CD4-positive, alpha-beta T cell treated with Interleukin-6 for 4 hours (primary cell): Measurements from ENCODE around the gene PSMA6.
"Not testable (repeated sequence)": the region's sequence is repeated elsewhere in the genome, so short reads cannot be mapped to it uniquely, and the experiment has no call there.

ENCODE experiments used
- DNase-seq: peaks from one replicate; pipeline ENCODE4 v3.0.0-alpha.2; 2020; ENCODE audit warnings: mixed read lengths

PSMA6 gene

GRCh38 chr14:35331605-35332516, 39.7 kb downstream of the PSMA6 start:
- DNase-seq = no peak

- DNase-seq = peak; percentile 67
Measured at GRCh38 chr14:35332517-35333263, 40.5 kb downstream of the PSMA6 start.

GRCh38 chr14:35333264-35333730, 41.1 kb downstream of the PSMA6 start:
- no peak for DNase-seq

GRCh38 chr14:35333797-35334743, 41.9 kb downstream of the PSMA6 start:
- DNase-seq = peak; percentile 28

- no peak for DNase-seq
Measured at GRCh38 chr14:35335388-35336092, 43.4 kb downstream of the PSMA6 start.

- not testable (repeated sequence) for DNase-seq
Measured at GRCh38 chr14:35336171-35336493, 44.0 kb downstream of the PSMA6 start.

GRCh38 chr14:35336494-35337268, 44.5 kb downstream of the PSMA6 start:
- DNase-seq = no peak

- DNase-seq = no peak
Measured at GRCh38 chr14:35337269-35338255, 45.4 kb downstream of the PSMA6 start.

GRCh38 chr14:35338731-35339405, 46.7 kb downstream of the PSMA6 start:
- no peak for DNase-seq

- no peak for DNase-seq
Measured at GRCh38 chr14:35339761-35340406, 47.7 kb downstream of the PSMA6 start.

- DNase-seq = no peak
Measured at GRCh38 chr14:35340616-35341453, 48.7 kb downstream of the PSMA6 start.

GRCh38 chr14:35341454-35341750, 49.2 kb downstream of the PSMA6 start:
- no peak for DNase-seq

GRCh38 chr14:35341751-35342488, 49.7 kb downstream of the PSMA6 start:
- peak; percentile 46 for DNase-seq

GRCh38 chr14:35342489-35343010, 50.4 kb downstream of the PSMA6 start:
- no peak for DNase-seq

- no peak for DNase-seq
Measured at GRCh38 chr14:35343702-35344101, 51.5 kb downstream of the PSMA6 start.

- no peak for DNase-seq
Measured at GRCh38 chr14:35344107-35344807, 52.1 kb downstream of the PSMA6 start.
